ENCODE data around the gene ERBB4. TPM values are rescaled to one million over a fixed set of nuclear protein-coding genes. Genes with fewer than 3 reads are reported as not detected.

The ERBB4 gene
- total and polyA plus RNA-seq, 2 of the 8 experiments (the other 6 are each of a cell fraction or from before 2014, with no cell fraction given): 0.34 to 1.3 TPM

DNA sequence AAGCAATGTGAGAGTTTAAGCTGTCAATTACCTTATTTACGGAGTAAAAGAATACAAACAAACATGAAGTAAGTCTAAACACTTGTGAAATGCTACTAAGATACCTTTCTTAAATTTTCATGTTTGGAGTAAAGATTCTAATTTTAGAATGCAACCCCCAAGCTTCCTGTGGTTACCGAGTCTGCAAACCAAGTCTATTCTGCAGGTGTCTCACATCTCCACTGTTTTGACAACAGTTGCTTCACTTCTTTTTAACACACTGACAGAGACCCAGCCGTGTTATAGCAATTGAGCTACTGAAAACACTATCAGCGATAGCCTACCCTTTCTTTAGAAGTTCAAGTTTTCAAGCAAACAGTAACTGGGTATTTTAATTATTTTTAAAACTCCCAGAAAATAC lies 608.3 kb downstream of the ERBB4 start (continued):
- TF ChIP-seq, protein P1, sequence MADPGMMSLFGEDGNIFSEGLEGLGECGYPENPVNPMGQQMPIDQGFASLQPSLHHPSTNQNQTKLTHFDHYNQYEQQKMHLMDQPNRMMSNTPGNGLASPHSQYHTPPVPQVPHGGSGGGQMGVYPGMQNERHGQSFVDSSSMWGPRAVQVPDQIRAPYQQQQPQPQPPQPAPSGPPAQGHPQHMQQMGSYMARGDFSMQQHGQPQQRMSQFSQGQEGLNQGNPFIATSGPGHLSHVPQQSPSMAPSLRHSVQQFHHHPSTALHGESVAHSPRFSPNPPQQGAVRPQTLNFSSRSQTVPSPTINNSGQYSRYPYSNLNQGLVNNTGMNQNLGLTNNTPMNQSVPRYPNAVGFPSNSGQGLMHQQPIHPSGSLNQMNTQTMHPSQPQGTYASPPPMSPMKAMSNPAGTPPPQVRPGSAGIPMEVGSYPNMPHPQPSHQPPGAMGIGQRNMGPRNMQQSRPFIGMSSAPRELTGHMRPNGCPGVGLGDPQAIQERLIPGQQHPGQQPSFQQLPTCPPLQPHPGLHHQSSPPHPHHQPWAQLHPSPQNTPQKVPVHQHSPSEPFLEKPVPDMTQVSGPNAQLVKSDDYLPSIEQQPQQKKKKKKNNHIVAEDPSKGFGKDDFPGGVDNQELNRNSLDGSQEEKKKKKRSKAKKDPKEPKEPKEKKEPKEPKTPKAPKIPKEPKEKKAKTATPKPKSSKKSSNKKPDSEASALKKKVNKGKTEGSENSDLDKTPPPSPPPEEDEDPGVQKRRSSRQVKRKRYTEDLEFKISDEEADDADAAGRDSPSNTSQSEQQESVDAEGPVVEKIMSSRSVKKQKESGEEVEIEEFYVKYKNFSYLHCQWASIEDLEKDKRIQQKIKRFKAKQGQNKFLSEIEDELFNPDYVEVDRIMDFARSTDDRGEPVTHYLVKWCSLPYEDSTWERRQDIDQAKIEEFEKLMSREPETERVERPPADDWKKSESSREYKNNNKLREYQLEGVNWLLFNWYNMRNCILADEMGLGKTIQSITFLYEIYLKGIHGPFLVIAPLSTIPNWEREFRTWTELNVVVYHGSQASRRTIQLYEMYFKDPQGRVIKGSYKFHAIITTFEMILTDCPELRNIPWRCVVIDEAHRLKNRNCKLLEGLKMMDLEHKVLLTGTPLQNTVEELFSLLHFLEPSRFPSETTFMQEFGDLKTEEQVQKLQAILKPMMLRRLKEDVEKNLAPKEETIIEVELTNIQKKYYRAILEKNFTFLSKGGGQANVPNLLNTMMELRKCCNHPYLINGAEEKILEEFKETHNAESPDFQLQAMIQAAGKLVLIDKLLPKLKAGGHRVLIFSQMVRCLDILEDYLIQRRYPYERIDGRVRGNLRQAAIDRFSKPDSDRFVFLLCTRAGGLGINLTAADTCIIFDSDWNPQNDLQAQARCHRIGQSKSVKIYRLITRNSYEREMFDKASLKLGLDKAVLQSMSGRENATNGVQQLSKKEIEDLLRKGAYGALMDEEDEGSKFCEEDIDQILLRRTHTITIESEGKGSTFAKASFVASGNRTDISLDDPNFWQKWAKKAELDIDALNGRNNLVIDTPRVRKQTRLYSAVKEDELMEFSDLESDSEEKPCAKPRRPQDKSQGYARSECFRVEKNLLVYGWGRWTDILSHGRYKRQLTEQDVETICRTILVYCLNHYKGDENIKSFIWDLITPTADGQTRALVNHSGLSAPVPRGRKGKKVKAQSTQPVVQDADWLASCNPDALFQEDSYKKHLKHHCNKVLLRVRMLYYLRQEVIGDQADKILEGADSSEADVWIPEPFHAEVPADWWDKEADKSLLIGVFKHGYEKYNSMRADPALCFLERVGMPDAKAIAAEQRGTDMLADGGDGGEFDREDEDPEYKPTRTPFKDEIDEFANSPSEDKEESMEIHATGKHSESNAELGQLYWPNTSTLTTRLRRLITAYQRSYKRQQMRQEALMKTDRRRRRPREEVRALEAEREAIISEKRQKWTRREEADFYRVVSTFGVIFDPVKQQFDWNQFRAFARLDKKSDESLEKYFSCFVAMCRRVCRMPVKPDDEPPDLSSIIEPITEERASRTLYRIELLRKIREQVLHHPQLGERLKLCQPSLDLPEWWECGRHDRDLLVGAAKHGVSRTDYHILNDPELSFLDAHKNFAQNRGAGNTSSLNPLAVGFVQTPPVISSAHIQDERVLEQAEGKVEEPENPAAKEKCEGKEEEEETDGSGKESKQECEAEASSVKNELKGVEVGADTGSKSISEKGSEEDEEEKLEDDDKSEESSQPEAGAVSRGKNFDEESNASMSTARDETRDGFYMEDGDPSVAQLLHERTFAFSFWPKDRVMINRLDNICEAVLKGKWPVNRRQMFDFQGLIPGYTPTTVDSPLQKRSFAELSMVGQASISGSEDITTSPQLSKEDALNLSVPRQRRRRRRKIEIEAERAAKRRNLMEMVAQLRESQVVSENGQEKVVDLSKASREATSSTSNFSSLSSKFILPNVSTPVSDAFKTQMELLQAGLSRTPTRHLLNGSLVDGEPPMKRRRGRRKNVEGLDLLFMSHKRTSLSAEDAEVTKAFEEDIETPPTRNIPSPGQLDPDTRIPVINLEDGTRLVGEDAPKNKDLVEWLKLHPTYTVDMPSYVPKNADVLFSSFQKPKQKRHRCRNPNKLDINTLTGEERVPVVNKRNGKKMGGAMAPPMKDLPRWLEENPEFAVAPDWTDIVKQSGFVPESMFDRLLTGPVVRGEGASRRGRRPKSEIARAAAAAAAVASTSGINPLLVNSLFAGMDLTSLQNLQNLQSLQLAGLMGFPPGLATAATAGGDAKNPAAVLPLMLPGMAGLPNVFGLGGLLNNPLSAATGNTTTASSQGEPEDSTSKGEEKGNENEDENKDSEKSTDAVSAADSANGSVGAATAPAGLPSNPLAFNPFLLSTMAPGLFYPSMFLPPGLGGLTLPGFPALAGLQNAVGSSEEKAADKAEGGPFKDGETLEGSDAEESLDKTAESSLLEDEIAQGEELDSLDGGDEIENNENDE (IDR thresholded peaks at IDR 0.05; ENCODE audit: insufficient replicate concordance, low read length): no peak
- no peak for TF ChIP-seq TCF12 (IDR thresholded peaks at IDR 0.05; ENCODE audit: low read depth, low read length)
